HG02852 (cell line): ENCODE data around the gene MCM3AP.
"Not testable (repeated sequence)": the region's sequence is repeated elsewhere in the genome, so short reads cannot be mapped to it uniquely, and the experiment has no call there.

Source experiments
- ATAC-seq: cut with Tn5 transposase; IDR thresholded peaks from one replicate; pipeline ENCODE4 v1.9.1; 2021; ENCODE audit warnings: mild to moderate bottlenecking, moderate library complexity; ENCODE audit not compliant: unreplicated experiment

Gene MCM3AP

GRCh38 chr21:46312949-46313348, 27.5 kb upstream of the MCM3AP start:
- no peak for ATAC-seq

DNA sequence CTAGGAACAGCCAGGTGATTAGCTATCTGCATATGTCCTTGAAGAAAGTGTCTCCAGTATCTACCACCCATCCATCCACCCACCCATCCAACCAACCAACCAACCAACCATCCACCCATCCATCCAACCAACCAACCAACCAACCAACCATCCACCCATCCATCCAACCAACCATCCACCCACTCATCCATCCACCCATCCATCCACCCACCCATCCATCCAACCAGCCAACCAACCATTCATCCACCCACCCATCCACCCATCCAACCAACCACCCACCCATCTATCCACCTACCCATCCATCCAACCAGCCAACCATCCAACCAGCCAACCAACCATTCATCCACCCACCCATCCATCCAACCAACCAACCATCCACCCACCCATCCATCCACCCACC, 26.2 kb upstream of the MCM3AP start:
- ATAC-seq: no peak

GRCh38 chr21:46310260-46310659, 24.8 kb upstream of the MCM3AP start:
- not testable (repeated sequence) for ATAC-seq

GRCh38 chr21:46308431-46308830, 23.0 kb upstream of the MCM3AP start:
- no peak for ATAC-seq

DNA sequence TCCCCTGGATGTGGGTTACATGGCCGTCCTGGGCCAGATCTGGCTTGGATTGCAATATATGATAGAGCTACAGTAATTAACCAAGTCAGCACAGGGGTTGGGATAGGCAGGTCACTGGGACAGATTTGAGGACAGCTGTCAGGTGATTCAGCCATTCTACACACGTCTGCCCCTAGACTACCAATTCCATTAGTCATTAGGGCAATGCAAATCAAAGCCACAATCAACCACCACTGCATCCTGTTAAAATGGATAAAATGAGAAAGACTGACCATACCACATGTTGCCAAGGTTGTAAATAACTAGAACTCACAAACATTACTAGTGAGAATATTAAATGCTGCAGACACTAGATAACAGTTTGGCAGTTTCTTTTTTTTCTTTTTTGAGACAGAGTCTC, 22.2 kb upstream of the MCM3AP start:
- no peak for ATAC-seq

DNA sequence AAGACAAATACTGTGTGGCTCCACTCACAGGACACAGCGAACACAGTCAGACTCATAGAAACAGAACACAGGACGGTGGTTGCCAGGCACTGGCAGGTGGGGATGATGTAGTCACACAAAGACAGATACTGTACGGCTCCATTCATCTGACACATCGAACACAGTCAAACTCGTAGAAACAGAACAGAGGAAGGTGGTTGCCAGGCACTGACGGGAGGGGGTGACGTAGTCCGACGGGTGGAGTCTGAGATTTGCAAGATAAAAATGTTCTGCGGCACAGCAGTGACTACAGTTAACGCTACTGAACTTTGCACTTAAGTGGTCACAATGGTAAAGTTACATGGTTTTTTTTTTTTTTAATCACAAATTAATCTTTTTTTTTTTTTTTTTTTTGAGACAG, 19.5 kb upstream of the MCM3AP start:
- ATAC-seq: no peak

DNA sequence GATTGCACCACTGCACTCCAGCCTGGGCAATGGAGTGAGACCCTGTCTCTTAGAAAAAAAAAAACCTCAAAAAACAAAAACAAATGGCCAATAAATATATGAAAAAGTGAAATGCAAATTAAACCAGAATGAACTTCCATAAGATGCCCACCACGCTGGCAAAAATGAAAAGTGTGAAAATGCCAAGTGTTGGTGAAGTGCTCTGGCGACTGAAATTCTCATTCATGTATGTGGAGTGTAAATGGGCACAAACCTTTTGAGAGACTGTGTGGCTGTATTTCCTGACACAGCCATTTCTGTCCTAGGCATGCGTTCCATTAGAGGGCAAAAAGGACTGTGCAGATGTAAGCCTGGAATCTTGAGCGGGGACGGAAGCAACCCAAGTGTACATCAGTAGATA, 19.0 kb upstream of the MCM3AP start:
- ATAC-seq: no peak

GRCh38 chr21:46301759-46302158, 16.3 kb upstream of the MCM3AP start:
- no peak for ATAC-seq

GRCh38 chr21:46299167-46299566, 13.8 kb upstream of the MCM3AP start:
- ATAC-seq: no peak

DNA sequence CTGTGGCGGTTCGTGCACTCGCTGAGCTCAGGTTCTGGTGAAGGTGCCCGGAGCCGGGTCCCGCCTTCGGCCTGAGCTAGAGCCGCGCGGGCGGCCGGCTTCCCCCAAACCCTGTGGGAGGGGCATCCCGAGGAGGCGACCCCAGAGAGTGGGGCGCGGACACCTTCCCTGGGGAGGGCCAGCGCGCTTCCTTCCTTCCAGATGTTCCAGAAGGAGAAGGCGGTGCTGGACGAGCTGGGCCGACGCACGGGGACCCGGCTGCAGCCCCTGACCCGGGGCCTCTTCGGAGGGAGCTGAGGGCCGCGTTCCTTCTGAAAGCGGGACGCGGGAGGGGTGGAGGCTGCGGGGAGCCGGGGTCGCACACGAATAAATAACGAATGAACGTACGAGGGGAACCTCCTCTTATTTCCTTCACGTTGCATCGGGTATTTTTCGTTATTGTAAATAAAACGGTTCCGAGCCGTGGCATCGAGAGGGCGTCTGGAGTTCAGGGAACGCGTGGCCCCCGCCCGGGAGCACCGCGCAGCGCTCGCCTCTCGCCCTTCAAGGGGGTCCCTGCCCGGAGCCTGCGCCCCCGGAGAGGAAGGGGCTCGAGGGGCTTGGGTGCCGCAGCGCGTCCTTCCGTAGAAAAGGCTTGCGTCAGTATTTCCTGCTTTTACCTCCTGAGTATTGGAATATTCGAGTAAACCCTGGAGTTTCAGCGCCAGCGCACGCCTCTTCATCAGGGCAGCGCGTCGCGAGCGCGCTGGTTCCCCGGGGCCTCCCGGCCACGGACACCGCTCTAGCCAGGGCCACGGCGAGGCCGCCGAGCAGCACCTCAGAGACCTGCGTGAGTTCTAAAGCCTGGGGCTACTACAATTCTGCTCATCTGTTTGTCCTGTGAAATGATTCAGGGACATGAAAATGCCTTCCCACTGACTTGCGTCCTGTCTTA, 12.2 kb upstream of the MCM3AP start:
- no peak for ATAC-seq

- ATAC-seq: no peak
Measured at GRCh38 chr21:46295996-46296752, 10.8 kb upstream of the MCM3AP start.

DNA sequence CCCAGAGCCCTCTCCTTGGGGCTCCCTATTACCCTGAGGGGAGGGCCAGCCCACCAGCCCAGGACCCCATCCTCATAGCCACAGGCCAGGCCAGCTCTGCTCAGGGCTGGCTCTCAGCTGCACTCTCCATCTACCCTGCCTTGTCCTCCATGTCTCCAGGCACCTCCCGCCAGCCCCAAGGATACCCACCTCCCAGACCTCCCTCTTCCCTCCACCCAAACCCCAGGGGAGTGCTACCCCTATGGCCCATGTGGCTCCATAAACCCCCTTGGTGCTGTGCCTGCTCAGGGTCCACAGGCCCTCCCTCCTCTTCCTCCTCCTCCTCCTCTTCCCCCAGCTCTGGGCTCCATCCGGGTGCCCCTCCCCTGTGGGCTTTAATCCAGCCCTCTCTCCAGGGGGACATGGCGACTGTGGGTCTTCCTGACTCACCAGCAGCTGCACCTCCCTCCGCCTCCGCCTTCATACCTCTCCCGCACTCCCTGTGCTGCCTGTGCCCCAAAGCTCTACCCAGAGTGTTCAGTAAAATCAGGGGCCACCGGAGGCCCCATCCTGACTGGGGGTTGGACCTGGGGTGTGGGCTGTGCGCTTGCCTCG, 9.9 kb upstream of the MCM3AP start:
- no peak for ATAC-seq

DNA sequence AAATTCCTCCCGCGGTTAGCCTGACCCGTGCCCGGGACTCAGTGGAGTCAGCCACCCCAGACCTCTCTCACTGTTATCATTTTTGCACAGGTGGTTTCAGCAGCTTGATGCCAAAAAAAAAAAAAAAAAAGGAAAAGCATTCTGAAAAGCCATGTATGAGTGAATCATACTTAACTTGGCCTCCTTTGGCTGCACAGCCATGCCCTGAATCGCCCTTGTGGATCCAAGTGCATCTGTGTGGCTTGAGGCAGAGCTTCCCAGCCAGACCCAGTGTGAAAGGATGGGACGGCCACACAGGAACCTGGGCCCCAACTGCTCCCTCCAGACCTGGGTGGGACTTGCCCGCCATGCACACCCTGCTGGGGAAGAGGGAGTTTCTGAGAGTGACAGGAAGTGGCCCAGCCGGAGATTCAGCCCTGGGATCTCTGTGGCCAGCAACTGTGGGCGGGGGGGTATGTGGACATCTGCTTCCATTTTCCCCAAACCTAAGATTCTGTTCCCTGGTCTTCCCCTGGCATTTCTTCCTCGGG, 9.3 kb upstream of the MCM3AP start:
- no peak for ATAC-seq

- no peak for ATAC-seq
Measured at GRCh38 chr21:46291561-46291960, 6.2 kb upstream of the MCM3AP start.

- no peak for ATAC-seq
Measured at GRCh38 chr21:46289655-46290179, 4.3 kb upstream of the MCM3AP start.

DNA sequence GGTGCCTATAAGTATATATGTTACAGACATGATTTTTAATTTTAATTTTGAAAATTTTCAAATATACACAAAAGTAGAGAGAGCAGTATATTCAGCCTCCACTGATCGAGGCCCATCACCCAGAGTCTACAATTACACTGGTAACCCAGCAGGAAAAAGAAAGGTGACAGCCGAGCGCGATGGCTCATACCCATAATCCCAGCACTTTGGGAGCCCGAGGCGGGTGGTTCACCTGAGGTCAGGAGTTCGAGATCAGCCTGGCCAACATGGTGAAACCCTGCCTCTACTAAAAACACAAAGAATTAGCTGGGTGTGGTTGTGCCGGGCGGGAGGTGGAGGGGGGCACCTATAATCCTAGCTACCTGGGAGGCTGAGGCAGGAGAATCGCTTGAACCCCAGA, 2.1 kb upstream of the MCM3AP start:
- ATAC-seq: no peak

GRCh38 chr21:46286648-46287002, 1.2 kb upstream of the MCM3AP start:
- ATAC-seq: peak; percentile 6

DNA sequence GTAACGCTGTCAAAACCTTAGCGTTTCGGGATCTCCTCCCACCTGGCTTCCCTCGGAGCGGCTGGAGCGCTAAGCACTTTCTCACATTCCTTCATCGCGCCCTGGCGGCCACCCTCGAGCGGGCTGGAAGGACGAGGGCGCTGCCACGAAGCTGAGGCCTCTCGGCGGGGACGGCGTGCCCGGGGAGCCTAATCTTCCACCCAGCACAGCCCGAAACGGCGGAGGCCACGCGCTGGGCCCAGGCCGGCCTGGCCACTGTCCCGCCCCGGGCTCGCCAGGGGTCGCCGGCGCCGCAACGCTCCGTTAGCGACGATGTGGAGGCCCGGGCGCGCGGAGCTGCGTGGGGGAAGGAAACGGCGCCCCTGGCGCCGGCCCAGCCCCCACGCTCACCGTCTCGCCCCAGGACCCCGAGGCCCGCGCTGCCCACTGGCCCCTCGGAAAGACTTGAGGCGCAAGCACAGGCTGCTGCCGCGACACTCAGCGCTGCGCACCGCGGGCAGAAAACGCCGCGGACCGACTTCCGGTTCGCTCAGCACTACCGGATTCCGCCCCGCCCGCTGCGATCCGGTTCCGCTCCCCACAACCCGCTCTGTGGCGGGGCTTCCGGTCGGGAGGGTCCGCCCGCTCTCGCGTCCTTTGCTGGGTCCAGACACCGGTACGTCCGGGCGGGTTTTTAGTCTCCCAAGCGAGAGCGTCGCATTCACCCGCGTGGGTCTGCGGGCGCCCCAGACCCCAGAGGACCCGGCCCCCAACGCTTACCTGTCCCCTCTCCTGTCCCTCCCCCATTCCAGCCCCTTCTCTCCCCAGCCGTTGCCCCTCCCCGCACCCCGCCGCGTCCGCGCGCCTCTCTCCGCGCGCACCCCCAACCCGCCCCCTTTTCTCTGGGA, 593 bp upstream of the MCM3AP start, which contains the start of gene YBEY:
YBEY (plus strand) TSS at position 582 of the 887 bp plus-strand sequence. CDS start 572 bp downstream, outside the sequence.
- ATAC-seq: peak; percentile 81

- ATAC-seq: no peak
Measured at GRCh38 chr21:46284733-46285132, 678 bp downstream of the MCM3AP start.

DNA sequence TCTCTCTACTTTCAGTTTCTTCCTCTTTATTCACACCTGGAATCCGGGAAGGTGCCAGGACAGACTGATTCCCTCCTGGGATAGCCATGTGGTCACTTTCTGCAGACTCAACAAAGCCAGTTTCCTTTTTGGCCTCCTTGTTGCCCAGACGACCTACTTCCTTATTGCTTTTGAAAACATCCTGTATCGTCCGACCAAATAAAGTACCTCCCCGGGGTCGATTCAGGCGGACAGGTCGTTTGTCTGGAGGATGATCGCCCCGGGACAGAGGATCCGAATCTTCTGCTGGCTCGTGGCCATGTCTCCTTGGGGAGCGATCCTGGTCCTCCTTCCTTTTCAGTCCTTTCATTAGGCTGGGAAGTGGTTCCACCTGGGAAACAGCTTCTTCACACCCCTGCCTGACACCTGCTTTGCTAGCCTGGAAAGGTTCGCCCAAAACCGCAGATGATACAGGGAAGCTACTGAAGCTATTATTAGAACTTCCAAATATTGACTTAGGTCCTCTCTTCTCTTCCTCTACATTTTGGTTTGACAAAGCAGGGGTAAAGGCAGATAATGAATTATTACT, 1.2 kb downstream of the MCM3AP start:
- no peak for ATAC-seq
